ENCODE measurements around the gene PRKCSH. TPM values are rescaled to one million over a fixed set of nuclear protein-coding genes. Genes with fewer than 3 reads are reported as not detected.

Gene PRKCSH
- total RNA-seq, 1 donor from 2014 or later = 318 TPM

DNA sequence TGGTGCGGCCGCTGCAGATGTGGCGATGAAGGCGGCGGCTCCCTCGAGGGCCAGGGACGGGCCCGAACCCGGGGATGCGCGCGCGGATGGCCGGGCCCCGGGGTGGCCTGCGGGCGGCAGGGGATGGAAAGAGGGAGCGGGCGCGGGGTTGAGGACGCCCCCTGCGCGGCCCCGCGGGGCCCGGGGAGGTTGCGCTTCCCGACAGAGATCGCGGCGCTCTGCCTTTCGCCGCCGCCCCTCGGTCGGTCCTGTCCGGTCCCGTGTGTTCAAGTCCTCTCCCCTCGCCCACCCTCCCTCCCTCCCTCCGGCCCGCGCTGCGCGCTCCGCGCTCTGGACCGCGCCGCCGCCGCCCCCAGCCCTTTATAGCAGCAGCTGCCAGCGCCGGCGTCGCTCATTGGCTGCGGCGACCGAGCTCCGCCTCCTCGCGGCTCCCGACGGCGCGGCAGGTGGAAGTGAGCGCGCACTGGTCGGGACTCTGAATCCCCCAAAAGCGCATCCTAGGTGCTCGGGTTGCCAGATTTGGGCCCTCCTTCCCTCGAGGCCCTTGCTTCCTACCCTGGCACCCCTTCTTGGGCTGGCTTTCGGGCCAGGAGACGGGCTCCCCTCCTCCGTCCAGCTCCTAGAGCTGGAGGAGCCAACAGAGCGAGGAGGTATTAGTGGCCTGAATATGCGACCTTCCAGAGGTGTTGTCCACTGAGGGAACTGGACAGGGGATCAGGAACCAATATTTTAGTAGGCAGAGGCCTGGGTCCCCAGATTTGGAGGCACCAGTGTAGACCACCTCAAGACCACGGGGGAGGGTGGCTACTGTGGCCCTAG, 45.5 kb downstream of the PRKCSH start, which contains the start of gene ELAVL3:
ELAVL3 (minus strand) TSS at position 332 of the 819 bp plus-strand sequence. CDS start 438 bp downstream, outside the sequence.
- H3K27ac Mint-ChIP-seq (ENCODE audit: unreplicated experiment) = no peak within 1 kb of the TSS
- no peaks in the 10 kb centered on the region for H3K9me3 Mint-ChIP-seq (ENCODE audit: low read depth)
- peaks cover 26% of the 10 kb centered on the region for H3K27me3 Mint-ChIP-seq (ENCODE audit: low read depth)
- no peak for DNase-seq (ENCODE audit: low spot score)
- TF ChIP-seq, protein P1, sequence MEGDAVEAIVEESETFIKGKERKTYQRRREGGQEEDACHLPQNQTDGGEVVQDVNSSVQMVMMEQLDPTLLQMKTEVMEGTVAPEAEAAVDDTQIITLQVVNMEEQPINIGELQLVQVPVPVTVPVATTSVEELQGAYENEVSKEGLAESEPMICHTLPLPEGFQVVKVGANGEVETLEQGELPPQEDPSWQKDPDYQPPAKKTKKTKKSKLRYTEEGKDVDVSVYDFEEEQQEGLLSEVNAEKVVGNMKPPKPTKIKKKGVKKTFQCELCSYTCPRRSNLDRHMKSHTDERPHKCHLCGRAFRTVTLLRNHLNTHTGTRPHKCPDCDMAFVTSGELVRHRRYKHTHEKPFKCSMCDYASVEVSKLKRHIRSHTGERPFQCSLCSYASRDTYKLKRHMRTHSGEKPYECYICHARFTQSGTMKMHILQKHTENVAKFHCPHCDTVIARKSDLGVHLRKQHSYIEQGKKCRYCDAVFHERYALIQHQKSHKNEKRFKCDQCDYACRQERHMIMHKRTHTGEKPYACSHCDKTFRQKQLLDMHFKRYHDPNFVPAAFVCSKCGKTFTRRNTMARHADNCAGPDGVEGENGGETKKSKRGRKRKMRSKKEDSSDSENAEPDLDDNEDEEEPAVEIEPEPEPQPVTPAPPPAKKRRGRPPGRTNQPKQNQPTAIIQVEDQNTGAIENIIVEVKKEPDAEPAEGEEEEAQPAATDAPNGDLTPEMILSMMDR (IDR thresholded peaks at IDR 0.05) = no peak
- peaks cover 3% of the 10 kb centered on the region for H3K36me3 Mint-ChIP-seq (ENCODE audit: low read depth)
- H3K4me3 Mint-ChIP-seq (ENCODE audit: unreplicated experiment) = peak within 1 kb of the TSS; percentile 64
- H3K4me1 Mint-ChIP-seq (ENCODE audit: low read depth) = peaks cover 13% of the 10 kb centered on the region

GRCh38 chr19:11481534-11482383, 46.3 kb downstream of the PRKCSH start:
- Mint-ChIP-seq H3K4me3 (ENCODE audit: unreplicated experiment) (peak overlapping the region; percentile 64), H3K9me3 (ENCODE audit: low read depth) (no peaks in the 10 kb centered on the region), H3K36me3 (ENCODE audit: low read depth) (peaks cover 3% of the 10 kb centered on the region), H3K27me3 (ENCODE audit: low read depth) (peaks cover 26% of the 10 kb centered on the region), H3K27ac (ENCODE audit: unreplicated experiment) (peak overlapping the region; percentile 27), H3K4me1 (ENCODE audit: low read depth) (peaks cover 13% of the 10 kb centered on the region)
- TF ChIP-seq, protein P1 (IDR thresholded peaks at IDR 0.05) = no peak
- DNase-seq (ENCODE audit: low spot score) = no peak

- Mint-ChIP-seq H3K27me3 (ENCODE audit: low read depth) (peaks cover 26% of the 10 kb centered on the region), H3K9me3 (ENCODE audit: low read depth) (no peaks in the 10 kb centered on the region), H3K4me1 (ENCODE audit: low read depth) (peaks cover 13% of the 10 kb centered on the region), H3K36me3 (ENCODE audit: low read depth) (peaks cover 3% of the 10 kb centered on the region), H3K27ac (ENCODE audit: unreplicated experiment) (peak overlapping the region; percentile 27), H3K4me3 (ENCODE audit: unreplicated experiment) (peak overlapping the region; percentile 64)
- no peak for DNase-seq (ENCODE audit: low spot score)
- TF ChIP-seq, protein P1 (IDR thresholded peaks at IDR 0.05) = peak; percentile 95
Observed at GRCh38 chr19:11482384-11483050, 47.1 kb downstream of the PRKCSH start.

DNA sequence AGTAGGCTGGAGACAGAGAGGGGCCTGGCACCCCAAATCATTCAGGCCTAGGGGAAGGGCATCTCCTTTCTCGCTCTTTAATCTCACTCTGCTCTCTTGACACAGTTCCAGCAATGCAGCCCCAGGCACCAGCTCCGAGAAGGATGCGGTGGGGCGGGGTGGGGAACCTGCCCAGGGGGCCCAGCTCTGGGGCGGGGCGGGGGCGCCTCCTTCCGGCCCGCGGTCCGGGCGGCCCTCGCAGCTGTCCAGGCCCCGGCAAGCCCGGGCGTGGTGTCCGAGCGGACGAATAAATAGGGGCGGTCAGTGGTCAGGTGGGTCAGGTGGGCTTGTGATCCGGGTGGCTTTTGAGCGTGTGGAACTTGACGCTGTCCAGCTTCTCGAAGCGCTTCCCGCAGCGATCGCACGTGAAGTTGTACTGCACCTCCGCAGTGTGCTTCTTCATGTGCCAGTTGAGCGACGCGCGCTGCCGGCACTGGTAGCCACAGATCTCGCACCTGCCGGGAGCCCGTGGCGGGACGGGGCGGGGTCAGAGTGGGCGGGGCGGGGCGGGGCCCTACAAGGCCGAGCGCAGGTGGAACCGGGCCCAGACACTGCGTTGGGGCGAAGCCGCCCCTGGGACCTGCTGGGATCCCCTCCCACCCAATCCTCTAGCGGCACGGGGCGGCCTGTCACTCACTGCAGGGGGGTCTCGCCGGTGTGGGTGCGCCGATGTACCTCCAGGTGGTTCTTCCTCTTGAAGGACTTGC, 48.1 kb downstream of the PRKCSH start:
- TF ChIP-seq, protein P1 (IDR thresholded peaks at IDR 0.05) = no peak
- H3K36me3 Mint-ChIP-seq (ENCODE audit: low read depth) = peaks cover 3% of the 10 kb centered on the region
- peaks cover 24% of the 10 kb centered on the region for H3K27me3 Mint-ChIP-seq (ENCODE audit: low read depth)
- H3K9me3 Mint-ChIP-seq (ENCODE audit: low read depth) = no peaks in the 10 kb centered on the region
- no peak for DNase-seq (ENCODE audit: low spot score)
- peaks cover 13% of the 10 kb centered on the region for H3K4me1 Mint-ChIP-seq (ENCODE audit: low read depth)
- H3K27ac Mint-ChIP-seq (ENCODE audit: unreplicated experiment) = no peak overlapping the region
- no peak overlapping the region for H3K4me3 Mint-ChIP-seq (ENCODE audit: unreplicated experiment)

All from chondrocyte (in vitro differentiated cells).